GM19328 (cell line): ENCODE data around the gene TGFB1.
A peak's percentile ranks its signal among the peaks of the same experiment; 100 is the strongest.
"Not testable (repeated sequence)": the region's sequence is repeated elsewhere in the genome, so short reads cannot be mapped to it uniquely, and the experiment has no call there.

Source experiments
- ATAC-seq: cut with Tn5 transposase; IDR thresholded peaks from one replicate; pipeline ENCODE4 v1.9.1; 2021; ENCODE audit warnings: mild to moderate bottlenecking, moderate library complexity; ENCODE audit not compliant: unreplicated experiment

TGFB1 gene

DNA sequence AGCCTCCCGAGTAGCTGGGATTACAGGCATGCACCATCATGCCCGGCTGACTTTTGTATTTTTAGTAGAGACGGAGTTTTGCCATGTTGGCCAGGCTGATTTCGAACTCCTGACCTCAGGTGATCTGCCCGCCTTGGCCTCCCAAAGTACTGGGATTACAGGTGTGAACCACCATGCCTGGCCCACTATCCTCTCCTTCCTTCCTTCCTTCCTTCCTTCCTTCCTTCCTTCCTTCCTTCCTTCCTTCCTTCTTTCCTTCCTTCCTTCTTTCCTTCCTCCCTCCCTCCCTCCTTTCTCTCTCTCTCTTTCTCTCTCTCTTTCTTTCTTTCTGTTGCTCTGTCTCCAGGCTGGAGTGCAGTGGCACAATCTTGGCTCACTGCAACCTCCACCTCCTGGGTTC lies 17.4 kb upstream of the TGFB1 start:
- ATAC-seq: not testable (repeated sequence)

DNA sequence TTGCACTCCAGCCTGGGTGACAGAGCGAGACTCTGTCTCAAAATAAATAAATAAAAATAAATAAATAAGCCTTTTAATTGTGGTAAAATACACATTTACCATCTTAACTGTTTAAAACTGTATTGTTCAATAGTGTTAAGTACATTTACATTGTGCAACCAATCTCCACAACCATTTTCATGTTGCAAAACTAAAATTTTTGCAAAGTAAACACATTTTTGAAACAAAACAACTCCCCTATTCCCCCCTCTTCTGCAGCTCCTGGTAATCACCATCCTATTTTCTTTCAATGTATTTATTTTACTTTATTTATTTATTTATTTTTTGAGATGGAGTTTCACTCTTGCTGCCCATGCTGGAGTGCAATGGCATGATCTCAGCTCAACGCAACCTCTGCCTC lies 16.0 kb upstream of the TGFB1 start:
- ATAC-seq: no peak

GRCh38 chr19:41367848-41368301 lies 14.2 kb upstream of the TGFB1 start:
- ATAC-seq: no peak

GRCh38 chr19:41366089-41366488 lies 12.4 kb upstream of the TGFB1 start:
- ATAC-seq: no peak

DNA sequence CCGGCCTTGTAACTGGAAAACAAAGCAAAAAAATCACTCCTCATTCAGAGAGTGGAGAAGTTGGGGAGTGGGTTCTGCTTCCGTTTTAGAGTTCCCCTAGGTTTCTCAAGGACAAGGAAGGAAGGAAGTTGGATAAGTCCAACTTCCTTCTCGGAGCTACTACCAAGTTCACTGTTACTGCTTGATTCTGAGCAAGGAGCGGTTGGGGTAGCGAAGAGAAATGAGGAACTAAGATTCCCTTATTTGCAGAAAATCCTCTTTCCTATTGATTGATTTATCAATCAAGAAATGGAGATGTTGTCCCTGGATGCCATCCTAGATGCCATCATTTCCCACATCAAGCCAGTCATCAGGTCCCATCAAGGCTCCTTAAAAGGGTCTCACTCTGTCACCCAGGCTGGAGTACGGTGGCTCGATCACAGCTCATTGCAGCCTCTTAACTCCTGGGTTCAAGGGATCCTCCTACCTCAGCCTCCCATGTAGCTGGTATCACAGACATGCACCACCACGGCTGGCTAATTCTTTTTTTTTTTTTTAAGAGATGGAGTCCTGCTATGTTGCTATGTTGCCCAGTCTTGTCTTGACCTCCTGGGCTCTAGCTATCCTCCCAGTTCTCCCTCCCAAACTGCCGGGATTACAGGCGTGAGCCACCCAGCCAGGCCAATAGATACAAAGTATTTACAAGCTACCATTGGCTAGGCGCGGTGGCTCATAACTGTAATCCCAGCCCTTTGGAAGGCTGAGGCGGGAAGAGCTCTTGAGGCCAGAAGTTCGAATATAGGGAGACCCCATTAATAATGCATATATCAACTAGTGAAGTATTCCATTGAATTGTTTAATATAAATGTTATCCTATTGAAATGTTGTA lies 11.0 kb upstream of the TGFB1 start:
- no peak for ATAC-seq

DNA sequence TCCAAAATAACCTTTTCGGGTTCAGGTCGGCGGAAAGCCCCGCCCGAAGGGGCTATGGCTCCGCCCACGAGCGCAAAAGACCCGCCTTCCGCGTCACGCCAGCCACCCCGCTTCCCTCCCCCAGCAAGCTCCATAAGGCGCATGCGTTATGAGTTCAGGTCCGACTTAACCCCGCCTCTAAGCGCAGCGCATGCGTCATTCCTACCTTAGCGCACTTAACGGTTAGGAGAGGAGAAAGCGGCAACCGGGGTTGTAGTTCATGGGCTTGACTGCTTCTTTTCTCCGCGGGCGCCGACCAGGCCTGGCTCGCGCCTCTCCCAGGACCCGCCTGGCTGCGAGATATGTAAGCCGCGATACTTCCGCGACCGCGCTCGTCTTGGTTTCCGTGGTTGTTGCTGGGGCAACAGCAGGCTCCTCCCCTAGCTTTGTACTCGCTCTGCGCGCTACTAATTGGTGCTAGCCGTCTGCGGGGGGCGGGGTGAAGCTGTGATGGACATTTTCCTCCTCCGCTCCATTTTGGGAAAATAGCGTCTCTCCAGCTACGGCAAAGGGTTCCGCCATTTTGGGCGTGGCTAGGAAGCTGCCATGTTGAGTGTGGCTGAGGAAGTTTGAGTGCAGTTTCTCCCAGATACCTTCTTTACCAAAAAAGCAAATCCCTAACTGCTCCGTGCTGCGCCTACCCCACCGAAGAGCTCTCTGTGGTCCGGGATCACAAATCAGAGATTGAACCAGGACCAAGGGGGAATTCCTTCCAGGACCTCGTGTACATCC lies 10.2 kb upstream of the TGFB1 start, which contains the start of gene B9D2:
B9D2 (minus strand) TSS at position 397 of the 771 bp plus-strand sequence. CDS start 630 bp downstream, outside the sequence.
- peak; percentile 85 for ATAC-seq

DNA sequence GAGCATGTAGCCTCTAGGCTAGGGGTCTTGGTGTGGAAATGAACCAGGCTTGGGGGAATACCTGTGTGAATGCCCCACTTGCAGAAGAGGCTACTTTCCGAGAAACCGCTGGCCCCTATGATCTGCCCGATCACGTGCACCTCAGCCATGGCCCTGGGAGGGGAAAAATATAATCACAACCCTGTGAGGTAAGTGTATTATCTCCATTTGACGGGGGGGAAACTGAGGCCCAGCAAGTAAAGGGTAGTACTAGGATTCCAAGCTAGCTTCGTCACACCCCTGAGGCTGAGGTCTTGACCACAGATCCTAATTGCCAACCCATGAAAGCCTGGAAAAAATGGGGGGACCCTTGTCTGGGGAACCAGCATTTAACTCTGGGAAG lies 9.6 kb upstream of the TGFB1 start:
- ATAC-seq: no peak

DNA sequence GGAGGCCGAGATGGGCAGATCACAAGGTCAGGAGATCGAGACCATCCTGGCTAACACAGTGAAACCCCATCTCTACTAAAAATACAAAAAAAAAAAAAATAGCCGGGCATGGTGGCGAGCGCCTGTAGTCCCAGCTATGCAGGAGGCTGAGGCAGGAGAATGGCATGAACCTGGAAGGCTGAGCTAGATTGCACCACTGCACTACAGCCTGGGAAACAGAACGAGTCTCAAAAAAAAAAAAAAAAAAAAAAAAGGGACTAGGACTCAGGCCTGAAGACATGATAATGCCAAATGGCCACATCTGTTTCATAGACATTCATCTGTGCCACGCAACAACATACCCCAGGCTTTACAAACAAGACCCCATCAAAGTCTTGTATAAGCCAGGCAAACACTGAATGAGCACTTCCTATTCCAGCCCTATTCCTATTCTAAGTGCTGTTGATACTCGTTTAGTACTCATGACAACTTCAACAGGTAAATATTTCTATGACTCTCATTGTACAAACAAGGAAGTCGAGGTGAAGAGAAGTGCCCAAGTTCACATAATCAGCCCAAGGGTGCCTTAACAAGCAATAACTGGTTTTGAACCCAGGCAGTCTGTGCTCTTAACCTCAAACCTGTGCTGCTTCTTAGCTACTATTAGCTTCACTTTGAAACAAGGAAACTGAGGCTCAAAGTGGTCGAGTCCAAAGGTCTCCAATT lies 8.6 kb upstream of the TGFB1 start:
- ATAC-seq: no peak

DNA sequence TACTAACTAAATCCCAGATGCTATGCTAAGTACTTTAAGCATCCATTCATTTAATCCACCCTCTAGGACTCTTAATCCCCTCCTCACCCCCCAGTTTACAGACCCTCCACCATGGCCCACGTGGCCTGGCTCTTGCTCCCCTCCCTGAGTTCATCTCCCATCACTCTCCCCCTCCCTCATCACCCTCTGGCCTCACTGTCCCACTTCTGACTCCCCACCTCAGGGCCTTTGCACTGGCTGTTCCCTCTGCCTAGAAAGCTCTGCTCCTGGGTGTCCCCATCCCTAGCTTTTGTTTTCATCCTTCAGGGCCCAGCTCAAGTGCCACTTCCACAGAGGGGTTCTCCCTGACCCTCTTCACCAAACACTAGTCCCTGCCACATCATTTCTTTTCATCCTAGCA lies 6.0 kb upstream of the TGFB1 start:
- ATAC-seq: no peak

- no peak for ATAC-seq
These were observed 4.0 kb upstream of the TGFB1 start for GRCh38 chr19:41357746-41358145.

DNA sequence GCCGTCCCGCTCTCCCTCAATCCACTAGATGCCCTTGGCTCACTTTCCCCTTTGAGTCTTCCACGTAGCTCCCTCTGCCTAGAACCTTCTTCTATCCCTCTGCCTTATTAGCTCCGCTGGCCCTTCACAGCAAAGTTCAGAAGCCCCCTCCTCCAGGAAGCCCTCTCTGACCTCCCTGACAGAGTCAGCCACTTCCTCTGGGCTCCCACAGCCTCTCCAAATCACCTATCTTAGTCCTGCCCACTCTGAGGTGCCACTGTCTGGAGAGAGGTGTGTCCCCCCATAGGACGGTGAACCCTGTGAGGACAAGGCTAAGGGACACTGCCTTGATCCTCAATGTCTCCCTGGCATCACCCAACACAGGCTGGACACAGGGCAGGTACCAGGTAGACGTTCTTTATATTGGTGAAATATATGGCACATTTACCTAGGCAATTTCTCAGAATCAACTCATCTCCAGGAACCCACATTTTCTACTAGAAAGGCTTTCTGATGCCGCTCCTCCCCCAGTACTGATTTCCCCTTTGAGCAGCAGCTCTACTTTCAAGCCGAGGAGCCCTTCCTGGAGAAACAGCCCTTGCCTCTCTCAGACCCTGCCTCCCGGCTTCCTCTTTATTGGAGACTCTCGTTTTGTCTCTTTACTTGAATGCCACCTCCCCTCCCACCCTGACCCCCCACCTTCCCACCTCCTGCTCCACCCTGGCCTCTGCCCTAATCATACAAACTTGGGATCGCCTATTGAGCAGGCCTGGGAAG lies 3.4 kb upstream of the TGFB1 start:
- no peak for ATAC-seq

DNA sequence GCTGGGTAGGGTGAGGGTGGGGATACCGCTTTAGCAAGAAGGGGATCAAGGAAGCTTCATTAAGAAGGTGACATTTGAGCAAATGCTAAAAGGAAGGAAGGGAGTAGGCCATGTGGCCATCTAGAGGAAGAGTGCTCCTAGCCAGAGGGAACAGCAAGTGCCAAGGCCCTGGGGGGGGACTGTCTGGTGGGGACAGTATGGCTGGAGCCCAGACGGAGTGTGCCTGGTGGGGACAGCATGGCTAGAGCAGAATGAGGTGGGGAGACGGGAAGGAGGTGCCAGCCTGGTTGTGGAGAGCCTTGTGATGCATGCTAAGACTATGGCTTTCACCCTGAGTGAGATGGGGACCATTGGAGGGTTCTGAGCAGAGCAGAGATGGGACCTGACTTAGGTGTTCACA lies 2.1 kb upstream of the TGFB1 start:
- ATAC-seq: no peak

DNA sequence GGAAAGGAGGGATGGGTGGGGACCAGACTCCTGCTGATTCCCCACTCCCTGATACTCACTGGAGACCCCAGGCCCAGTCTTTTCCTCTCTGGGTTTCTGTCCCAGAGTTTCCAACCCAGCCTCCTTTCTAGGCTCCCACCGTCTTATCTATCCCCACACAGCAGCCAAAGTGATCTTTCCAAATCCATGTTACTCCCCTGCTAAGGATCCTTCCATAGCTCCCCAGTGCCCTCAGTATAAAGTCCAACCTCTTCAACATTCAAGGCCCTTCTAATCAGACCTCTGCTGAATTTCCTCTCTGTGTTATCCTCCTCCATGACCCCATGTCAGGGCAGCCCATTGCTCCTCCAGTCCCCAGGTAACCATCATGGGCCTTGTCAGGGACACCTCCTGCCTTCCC lies 1.3 kb upstream of the TGFB1 start:
- ATAC-seq: no peak

DNA sequence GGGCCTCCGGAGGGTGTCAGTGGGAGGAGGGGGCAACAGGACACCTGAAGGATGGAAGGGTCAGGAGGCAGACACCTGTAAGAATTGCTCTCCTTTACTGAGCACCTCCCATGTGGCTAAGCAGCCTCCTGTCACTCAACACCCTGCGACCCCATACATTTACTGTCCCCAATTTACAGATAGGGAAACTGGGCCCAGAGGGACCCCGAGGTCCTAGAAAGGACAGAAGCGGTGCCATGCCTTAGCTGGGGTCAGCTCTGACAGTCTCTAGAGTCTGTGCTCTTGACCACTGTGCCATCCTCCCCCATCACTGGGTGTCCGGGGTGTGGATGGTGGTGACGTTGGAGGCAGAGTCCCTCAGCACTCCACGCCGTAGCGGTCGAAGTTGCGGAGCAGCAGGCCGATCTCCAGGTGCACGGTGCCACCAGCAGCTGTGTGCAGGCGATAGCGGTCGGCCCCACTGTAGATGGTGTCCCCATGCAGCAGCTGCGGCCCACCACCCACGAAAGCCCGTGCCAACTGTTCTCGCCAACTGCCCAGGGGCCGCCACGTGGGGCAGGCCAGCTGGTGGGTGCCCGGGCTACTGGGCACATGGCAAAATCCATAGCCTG lies 726 bp upstream of the TGFB1 start:
- no peak for ATAC-seq

- no peak for ATAC-seq
These were observed 885 bp downstream of the TGFB1 start for GRCh38 chr19:41352609-41353465.

GRCh38 chr19:41352279-41352608 lies 1.5 kb downstream of the TGFB1 start:
- ATAC-seq: no peak

DNA sequence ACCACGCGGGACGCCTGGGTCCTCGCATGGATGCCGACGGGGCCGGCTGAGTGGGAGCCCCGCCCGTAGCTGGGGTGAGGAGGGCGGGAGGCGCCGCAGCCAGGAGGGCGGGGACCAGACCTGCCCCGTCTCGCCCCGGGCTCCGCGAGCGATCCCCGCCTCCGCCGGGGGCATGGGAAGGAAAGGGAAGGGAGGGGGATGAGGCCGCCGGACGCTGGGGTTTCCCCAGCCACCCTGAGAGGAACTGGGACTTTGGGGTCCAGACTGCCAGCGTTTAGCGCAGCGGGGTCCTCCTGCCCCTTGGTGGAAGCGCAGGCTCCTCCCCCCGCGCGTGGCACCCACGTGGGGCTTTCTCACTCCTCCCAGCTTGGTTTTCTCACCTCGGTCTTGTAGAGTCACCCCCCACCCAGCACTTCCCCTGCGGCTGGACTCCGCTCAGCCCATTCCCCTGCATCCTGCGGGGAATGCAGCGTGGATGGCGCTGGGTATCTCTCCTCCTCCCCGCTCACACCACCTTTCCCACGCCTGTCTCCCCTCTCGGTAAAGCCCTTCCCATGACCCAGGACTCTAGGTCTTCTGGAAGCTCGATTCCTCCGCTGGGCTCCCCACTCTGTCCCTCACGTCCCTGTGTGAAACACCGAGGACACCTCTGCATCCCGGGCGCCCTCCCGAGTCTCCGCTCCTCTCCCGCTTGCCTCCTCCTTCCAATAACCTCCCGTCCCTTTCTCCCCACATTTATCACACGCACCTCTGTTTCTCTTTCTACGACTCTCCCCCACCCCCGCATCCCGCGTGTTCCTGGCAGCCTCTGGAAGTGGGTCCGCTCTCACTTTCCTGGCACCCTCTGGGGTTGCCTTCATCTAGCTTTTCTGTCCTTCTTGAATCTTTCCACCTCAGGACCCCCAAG lies 2.1 kb downstream of the TGFB1 start:
- peak; percentile 45 for ATAC-seq

DNA sequence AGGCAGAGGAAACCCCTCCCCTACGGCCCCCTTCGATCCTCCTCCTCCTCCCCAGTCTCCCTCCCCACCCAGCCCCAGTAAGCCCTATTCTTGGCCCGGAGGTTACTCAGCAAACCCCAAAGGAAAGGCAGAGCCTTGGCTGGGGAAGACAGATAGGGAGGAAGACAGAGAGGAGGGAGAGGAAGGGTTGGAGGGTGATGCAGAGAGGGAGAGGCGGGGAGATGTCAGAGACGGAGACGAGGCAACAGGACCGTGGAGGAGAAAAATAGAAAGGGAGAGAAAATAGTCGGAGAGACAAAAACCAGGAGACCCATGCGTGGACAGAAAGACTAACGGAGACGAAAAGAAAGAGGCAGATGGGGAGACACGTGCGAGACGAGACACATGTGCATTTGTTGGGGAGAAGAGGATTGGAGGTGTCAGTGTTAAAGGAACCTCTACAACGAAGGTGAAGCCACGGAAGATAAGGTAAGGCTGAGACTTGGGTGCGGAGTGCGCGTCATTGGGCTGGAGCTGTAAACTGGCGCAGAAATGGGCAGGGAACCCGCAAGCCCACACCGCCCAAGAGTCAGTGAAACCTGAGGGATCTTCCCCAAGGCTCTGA lies 2.9 kb downstream of the TGFB1 start:
- ATAC-seq: no peak
